ENCODE measurements around the gene ATP1A1.

ATP1A1 gene

DNA sequence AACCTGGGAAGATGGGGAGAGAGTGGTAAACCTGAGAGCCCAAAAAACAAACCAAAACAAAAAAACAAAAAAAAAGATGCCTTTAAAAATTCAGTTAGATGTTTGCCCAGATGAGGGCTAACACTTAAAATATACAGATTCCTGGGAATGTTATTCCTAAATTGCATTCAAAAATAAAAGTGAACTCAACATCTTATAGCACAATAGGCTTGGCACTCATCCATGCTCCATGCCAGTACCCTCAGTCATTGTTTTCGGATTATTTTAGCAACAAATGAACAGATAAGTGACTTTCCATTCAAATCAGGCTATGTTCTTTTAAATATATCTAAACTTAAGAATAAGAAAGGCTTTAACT is 3.7 kb downstream of the ATP1A1 start:
- no peaks in the 10 kb centered on the region for H3K36me3 ChIP-seq (ENCODE audit: low read depth)

DNA sequence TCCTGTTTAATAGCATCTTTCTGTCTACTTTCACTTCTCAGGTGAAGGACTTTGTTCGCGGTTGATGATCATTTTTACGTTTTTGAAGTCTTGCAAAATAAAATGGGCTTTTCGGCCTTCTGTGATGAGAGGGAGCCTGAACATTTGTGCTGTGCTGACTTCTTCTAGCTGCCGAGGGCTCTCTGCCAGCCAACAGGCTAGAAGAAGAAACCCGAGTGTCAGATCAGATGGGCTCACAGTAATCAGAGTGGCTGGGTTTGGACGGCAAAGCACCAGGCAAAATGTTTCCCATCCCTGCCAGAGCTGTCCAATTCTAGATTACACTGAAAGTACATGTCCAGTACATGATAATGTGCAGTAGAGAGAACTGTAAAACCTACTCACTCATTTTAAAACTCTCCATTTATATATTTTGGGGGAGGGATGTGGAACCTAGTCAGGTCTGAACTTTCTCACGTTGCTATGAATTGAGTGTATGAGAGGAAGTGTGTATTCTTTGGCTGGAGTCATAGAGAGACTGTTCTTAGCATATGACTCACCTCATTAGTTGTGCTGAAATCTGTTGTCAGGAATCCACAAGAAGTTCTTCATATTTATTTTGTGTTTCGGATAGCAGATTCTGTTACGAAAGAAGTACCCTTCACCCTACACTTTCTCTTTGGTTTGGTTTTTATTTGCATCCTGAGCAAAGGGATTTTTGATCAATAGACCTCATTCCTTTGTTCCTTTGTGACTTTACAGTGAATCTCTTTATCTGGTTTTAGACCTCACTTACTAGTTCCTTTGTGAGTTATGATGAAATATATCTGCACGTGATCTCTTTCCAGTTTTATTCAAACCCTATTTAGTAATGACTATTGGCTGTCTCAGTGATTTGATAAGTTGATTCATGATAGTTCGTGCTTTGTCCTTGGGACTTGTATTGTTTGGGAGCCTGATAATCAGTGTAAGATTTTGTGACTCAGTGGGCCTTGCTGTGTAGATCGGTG is 4.8 kb downstream of the ATP1A1 start:
- no peak overlapping the region for H3K4me3 ChIP-seq (ENCODE audit: severe bottlenecking)
- H3K27ac ChIP-seq (ENCODE audit: poor library complexity, severe bottlenecking): peak overlapping the region; percentile 92
- ATAC-seq (ENCODE audit: low read depth): peak; percentile 63
- TF ChIP-seq, protein P1, sequence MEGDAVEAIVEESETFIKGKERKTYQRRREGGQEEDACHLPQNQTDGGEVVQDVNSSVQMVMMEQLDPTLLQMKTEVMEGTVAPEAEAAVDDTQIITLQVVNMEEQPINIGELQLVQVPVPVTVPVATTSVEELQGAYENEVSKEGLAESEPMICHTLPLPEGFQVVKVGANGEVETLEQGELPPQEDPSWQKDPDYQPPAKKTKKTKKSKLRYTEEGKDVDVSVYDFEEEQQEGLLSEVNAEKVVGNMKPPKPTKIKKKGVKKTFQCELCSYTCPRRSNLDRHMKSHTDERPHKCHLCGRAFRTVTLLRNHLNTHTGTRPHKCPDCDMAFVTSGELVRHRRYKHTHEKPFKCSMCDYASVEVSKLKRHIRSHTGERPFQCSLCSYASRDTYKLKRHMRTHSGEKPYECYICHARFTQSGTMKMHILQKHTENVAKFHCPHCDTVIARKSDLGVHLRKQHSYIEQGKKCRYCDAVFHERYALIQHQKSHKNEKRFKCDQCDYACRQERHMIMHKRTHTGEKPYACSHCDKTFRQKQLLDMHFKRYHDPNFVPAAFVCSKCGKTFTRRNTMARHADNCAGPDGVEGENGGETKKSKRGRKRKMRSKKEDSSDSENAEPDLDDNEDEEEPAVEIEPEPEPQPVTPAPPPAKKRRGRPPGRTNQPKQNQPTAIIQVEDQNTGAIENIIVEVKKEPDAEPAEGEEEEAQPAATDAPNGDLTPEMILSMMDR (IDR thresholded peaks at IDR 0.05; ENCODE audit: poor library complexity, severe bottlenecking): no peak
- peaks cover 26% of the 10 kb centered on the region for H3K4me1 ChIP-seq (ENCODE audit: insufficient read depth, poor library complexity, severe bottlenecking)
- peaks cover 5% of the 10 kb centered on the region; the same call in 1 of the 2 replicates for H3K36me3 ChIP-seq (ENCODE audit: low read depth)
- no peaks in the 10 kb centered on the region for H3K9me3 ChIP-seq (ENCODE audit: severe bottlenecking)
- DNase-seq (ENCODE audit: low spot score): no peak
- H3K27me3 ChIP-seq (ENCODE audit: insufficient read depth, poor library complexity, severe bottlenecking): no peaks in the 10 kb centered on the region

More for the DNA sequence above, 3.7 kb downstream of the ATP1A1 start:
- DNase-seq (ENCODE audit: low spot score) (no peak), ATAC-seq (ENCODE audit: low read depth) (no peak)
- no peak overlapping the region for H3K4me3 ChIP-seq (ENCODE audit: severe bottlenecking)
- H3K27ac ChIP-seq (ENCODE audit: poor library complexity, severe bottlenecking): peak overlapping the region; percentile 92
- peaks cover 26% of the 10 kb centered on the region for H3K4me1 ChIP-seq (ENCODE audit: insufficient read depth, poor library complexity, severe bottlenecking)
- TF ChIP-seq, protein P1 (IDR thresholded peaks at IDR 0.05; ENCODE audit: poor library complexity, severe bottlenecking): no peak
- no peaks in the 10 kb centered on the region for H3K9me3 ChIP-seq (ENCODE audit: severe bottlenecking)
- no peaks in the 10 kb centered on the region for H3K27me3 ChIP-seq (ENCODE audit: insufficient read depth, poor library complexity, severe bottlenecking)

DNA sequence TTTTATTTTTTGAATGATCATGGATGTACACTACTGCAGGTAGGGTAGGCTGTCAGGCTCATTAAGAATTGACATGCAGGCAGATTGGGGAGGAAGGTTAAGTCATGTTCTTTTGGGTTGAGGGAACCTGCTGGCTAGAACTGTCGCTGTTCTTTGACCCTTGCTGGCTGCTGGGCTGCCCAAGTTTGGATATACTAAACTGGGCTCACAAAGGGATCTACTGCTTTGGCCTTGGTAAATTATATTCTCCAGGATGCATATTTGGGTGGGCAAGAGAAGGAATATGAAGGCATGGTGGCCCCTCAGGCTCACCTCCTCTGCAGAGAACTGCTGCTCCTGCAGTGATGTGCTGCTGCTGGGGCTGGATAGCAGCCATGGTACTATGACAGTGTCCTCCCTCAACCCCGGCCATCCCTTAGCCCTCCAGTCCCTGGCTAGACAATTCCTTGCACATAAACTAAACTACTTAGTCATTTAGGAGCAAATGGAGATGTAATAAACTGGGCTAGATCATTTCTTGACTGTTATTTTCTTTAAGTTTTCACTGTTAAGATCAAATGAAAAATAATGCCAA is 6.1 kb downstream of the ATP1A1 start:
- TF ChIP-seq, protein P1 (IDR thresholded peaks at IDR 0.05; ENCODE audit: poor library complexity, severe bottlenecking): no peak
- DNase-seq (ENCODE audit: low spot score) (no peak), ATAC-seq (ENCODE audit: low read depth) (no peak)
- Histone ChIP-seq H3K27me3 (ENCODE audit: insufficient read depth, poor library complexity, severe bottlenecking) (no peaks in the 10 kb centered on the region), H3K9me3 (ENCODE audit: severe bottlenecking) (no peaks in the 10 kb centered on the region), H3K4me3 (ENCODE audit: severe bottlenecking) (no peak overlapping the region), H3K4me1 (ENCODE audit: insufficient read depth, poor library complexity, severe bottlenecking) (peaks cover 26% of the 10 kb centered on the region), H3K36me3 (ENCODE audit: low read depth) (peaks cover 14% of the 10 kb centered on the region), H3K27ac (ENCODE audit: poor library complexity, severe bottlenecking) (peak overlapping the region; percentile 92)

DNA sequence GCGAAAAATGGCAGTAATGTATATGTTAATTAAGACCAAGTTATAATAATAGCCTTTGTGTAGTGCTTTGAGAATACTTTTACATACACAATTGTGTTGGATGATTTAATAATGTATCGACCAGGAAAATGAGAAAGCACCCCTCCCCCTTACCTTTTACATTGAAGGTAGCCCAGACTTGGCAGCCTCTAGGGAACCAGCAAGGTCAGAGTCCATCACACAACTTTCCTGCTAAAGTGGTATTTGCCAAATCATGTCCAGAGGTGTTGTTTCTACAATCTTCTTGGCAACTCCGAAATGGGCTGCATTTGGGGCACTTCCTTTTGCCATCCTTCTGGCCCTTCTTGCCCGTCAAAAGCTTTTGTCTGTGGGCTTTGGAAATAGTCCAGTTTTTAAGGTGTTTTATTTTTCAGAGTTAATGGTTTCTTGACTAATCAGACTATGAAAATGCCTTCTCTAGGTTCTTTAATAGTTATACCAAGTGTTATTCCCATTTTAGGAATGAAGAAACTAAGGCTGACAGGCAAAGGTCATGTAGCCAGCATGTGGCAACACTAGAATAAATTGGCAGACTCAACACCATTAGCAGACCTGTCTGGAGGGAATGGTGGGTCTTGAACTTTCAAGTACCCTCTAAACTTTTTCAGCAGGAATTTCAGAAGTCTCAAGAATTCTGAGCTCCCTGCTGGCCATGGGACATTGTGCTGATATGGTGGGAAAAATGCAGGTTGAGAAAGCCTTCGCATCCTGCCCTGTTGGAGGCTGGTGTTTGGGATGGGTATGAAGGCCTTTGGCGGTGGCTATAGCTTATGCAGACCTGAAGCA is 6.8 kb downstream of the ATP1A1 start:
- H3K9me3 ChIP-seq (ENCODE audit: severe bottlenecking): no peaks in the 10 kb centered on the region
- ATAC-seq (ENCODE audit: low read depth) (no peak), DNase-seq (ENCODE audit: low spot score) (no peak)
- H3K4me1 ChIP-seq (ENCODE audit: insufficient read depth, poor library complexity, severe bottlenecking): peaks cover 26% of the 10 kb centered on the region
- TF ChIP-seq, protein P1 (IDR thresholded peaks at IDR 0.05; ENCODE audit: poor library complexity, severe bottlenecking): no peak
- H3K36me3 ChIP-seq (ENCODE audit: low read depth): peaks cover 22% of the 10 kb centered on the region
- no peaks in the 10 kb centered on the region for H3K27me3 ChIP-seq (ENCODE audit: insufficient read depth, poor library complexity, severe bottlenecking)
- H3K27ac ChIP-seq (ENCODE audit: poor library complexity, severe bottlenecking): no peak overlapping the region
- H3K4me3 ChIP-seq (ENCODE audit: severe bottlenecking): no peak overlapping the region

All from RWPE2 (cell line).